Fibroblast of lung (primary cell): ENCODE measurements around the gene UTS2B.

Experiments
- CTCF ChIP-seq, 2 donors: IDR thresholded peaks in 1 of 2; conservative IDR thresholded peaks in 1 of 2; 1 replicate in 1 of 2; 2 replicates in 1 of 2; pipeline ENCODE4 v1.5.1; 2011 to 2012; ENCODE audit warnings: low read length in 2 of 2, control low read depth in 1 of 2, inconsistent platforms in 1 of 2, low read depth in 1 of 2, mild to moderate bottlenecking in 1 of 2
- EZH2 ChIP-seq: IDR thresholded peaks from 2 replicates; pipeline ENCODE4 v1.5.1; 2012; ENCODE audit warnings: low read length, control low read depth, mild to moderate bottlenecking; ENCODE audit errors: missing control alignments

- TF ChIP-seq CTCF (conservative IDR thresholded peaks at IDR 0.05 in 1 of 2, IDR thresholded peaks at IDR 0.05 in 1 of 2; ENCODE audit: low read depth in 1 of 2, low read length in 2 of 2) (no peak), EZH2 (no peak)
These were observed 28.4 kb downstream of the UTS2B start for GRCh38 chr3:191301782-191302411.
